ENCODE measurements around the gene RTP3. TPM values are rescaled to one million over a fixed set of nuclear protein-coding genes. Genes with fewer than 3 reads are reported as not detected.

Gene RTP3
- total and polyA plus RNA-seq, 12 donors, result not detected

DNA sequence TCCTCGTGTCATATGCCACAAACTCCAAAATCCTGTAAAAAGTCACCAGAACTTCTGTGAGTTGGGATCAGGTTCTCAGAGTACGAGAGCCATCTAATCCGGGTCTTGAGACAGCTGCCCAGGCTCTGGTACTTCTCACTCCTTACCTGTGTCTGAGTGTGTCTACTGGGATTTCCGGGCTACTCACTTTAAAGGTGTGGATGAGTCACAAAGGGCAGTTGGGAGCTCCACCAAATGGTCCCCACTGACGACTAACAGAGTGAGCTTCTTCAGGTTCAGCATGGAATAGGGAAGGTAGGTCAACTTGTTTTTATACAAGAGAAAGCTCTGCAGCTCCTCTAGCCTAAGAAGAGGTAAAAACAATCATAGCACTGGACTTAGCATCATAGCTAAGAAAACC, 29.5 kb downstream of the RTP3 start:
- Histone ChIP-seq H3K4me1 (no peaks in the 10 kb centered on the region), H3K27ac (no peak overlapping the region), H3K4me3 (no peak overlapping the region), H3K9me3 (no peaks in the 10 kb centered on the region), H3K27me3 (no peaks in the 10 kb centered on the region), H3K36me3 (peaks cover 0 to 78% (median 0%) of the 10 kb centered on the region in 9 donors)
- 85 to 94% methylated on average over 5 of the region's 5 CpGs for WGBS, 2 donors
- TF ChIP-seq CTCF (IDR thresholded peaks at IDR 0.05), result no peak
- no peak for ATAC-seq
- DNase-seq, result no peak
- intact Hi-C loops (cut with DNase I), result no loop called here

- WGBS, 2 donors, result 85 to 89% methylated on average over 3 of the region's 3 CpGs
- Histone ChIP-seq H3K4me3 (no peak overlapping the region), H3K27me3 (no peaks in the 10 kb centered on the region), H3K36me3 (peaks cover 0 to 90% (median 5%) of the 10 kb centered on the region in 9 donors), H3K27ac (no peak overlapping the region), H3K4me1 (peaks cover 0 to 2% (median 0%) of the 10 kb centered on the region in 9 donors), H3K9me3 (no peaks in the 10 kb centered on the region)
- ATAC-seq (no peak), DNase-seq (no peak)
- TF ChIP-seq CTCF (IDR thresholded peaks at IDR 0.05), result no peak
- intact Hi-C loops (cut with DNase I), result no loop called here
Observed at GRCh38 chr3:46533091-46533490, 35.3 kb downstream of the RTP3 start.

DNA sequence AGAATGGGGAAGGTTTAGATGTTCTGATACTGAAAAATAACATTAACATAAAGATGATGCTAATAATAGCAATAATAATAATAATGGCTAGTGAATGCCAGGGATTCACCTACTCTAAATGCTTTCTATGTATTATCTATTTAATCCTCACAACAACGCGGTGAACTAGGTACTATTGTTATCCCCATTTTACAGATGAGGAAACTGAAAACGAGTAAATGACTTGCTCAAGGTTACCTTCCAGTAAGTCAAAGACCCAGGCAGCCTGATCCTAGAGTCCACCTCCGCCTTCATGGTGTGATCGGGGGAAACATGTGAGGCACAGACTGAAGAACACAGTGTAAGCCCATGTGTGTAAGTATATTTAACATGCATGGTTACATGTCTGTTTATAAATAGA, 38.0 kb downstream of the RTP3 start:
- Histone ChIP-seq H3K9me3 (no peaks in the 10 kb centered on the region), H3K27ac (no peak overlapping the region), H3K27me3 (no peaks in the 10 kb centered on the region), H3K4me3 (no peak overlapping the region), H3K36me3 (peaks cover 0 to 78% (median 5%) of the 10 kb centered on the region in 9 donors), H3K4me1 (peaks cover 0 to 22% (median 10%) of the 10 kb centered on the region in 9 donors)
- ATAC-seq (no peak), DNase-seq (no peak)
- intact Hi-C loops (cut with DNase I), result no loop called here
- no peak for TF ChIP-seq CTCF (IDR thresholded peaks at IDR 0.05)
- 93 to 96% methylated on average over 5 of the region's 5 CpGs for WGBS, 2 donors

DNA sequence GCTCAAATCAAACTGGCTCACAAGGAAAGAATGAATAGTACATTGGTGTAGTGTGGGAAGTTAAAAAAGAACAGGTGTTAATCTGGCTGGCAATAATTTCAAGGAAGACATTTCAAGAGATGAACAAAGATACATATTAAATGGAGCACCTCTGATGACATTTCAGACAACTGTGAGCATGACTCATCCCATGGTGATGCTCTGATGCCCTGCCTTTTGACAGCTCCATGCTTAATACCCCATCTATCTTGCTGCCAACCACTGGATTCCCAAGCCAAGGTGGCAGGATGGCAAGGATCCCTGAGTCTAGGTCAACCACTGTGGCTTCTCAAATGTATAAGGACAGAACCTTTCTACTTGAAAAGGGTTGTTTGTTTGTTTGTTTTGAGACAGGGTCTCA, 39.0 kb downstream of the RTP3 start:
- no peak for DNase-seq
- H3K27ac ChIP-seq, result no peak overlapping the region
- peaks cover 0 to 24% (median 10%) of the 10 kb centered on the region in 9 donors for H3K4me1 ChIP-seq
- H3K36me3 ChIP-seq, result peaks cover 0 to 70% (median 5%) of the 10 kb centered on the region in 9 donors
- H3K27me3 ChIP-seq, result no peaks in the 10 kb centered on the region
- ATAC-seq, result no peak
- no peak for TF ChIP-seq CTCF (IDR thresholded peaks at IDR 0.05)
- intact Hi-C loops (cut with DNase I), result no loop called here
- no peaks in the 10 kb centered on the region for H3K9me3 ChIP-seq
- H3K4me3 ChIP-seq, result no peak overlapping the region

All from heart right ventricle (tissue), 16 donors.